Mammary epithelial cell (primary cell): ENCODE data around the gene CBX4.

Experiments used
- CTCF ChIP-seq, 2 donors: IDR thresholded peaks in 1 of 2; conservative IDR thresholded peaks in 1 of 2; 2 replicates each; pipeline ENCODE4 v1.5.1; 2011 to 2012; ENCODE audit warnings: inconsistent platforms in 2 of 2, low read length in 2 of 2, mild to moderate bottlenecking in 2 of 2, control low read depth in 1 of 2, low read depth in 1 of 2; ENCODE audit not compliant: insufficient read depth in 1 of 2; ENCODE audit errors: extremely low read depth in 1 of 2
- EZH2 ChIP-seq: IDR thresholded peaks from 2 replicates; pipeline ENCODE4 v1.6.1; 2012; ENCODE audit warnings: low read length, inconsistent platforms, borderline replicate concordance

- TF ChIP-seq CTCF (conservative IDR thresholded peaks at IDR 0.05 in 1 of 2, IDR thresholded peaks at IDR 0.05 in 1 of 2; ENCODE audit: extremely low read depth in 1 of 2, insufficient read depth in 1 of 2, low read depth in 1 of 2, low read length in 2 of 2) (no peak), EZH2 (no peak)
Measured at GRCh38 chr17:79794659-79795511, 44.4 kb downstream of the CBX4 start.
